ENCODE data around the gene DENND5A.

The DENND5A gene

DNA sequence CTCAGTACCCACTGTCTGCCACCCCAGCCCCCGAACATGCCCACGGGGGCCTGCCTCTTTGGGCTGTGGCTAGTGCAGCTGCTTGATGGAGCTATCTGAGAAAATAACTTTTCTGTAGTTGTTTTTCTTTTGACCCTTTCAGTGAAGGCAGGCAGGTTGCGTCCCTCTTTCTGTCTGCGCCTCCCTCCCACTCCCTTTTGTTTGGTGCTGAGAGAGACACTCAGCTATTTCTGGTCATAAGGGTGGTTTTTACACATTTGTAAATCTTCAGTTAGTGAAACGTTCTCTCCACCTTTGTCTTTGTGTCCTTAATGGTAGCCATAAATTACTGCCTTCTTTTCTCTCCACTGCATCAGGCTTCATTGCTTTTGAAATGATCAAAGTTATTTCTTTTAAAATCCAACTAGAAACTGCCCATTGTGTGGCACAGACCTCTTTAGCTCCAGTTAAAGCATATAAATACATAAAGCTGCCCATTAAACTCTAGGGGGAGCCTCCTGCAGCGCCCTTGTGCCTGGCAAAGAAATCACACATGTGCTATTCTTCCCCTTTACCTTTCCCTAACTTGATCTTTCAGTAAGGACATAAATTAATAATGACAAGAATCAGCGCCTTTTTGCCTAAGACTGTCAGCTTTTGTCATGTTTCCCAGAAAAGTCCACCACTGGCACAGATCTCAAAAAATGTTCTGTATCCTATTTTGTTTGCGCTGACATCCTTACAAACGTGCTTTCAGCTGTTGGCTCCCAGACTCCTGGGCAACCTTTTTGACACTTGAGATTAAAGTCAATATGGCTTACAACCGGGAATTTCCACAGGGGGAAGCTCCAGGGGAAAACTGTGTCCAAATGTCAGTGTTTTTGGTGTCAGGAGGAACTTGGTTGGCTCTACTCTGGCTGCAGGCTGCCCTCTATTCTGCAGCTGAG, 172.0 kb downstream of the DENND5A start:
- peak; percentile 54 for DNase-seq

- DNase-seq, result no peak
Measured at GRCh38 chr11:9092072-9092471, 173.1 kb downstream of the DENND5A start.

GRCh38 chr11:9091044-9091922, 173.9 kb downstream of the DENND5A start, which contains the start of gene SCUBE2:
SCUBE2 (minus strand) TSS chr11:9091599; CDS start chr11:9091528, 71 bp downstream.
- peak; percentile 13 for DNase-seq

DNA sequence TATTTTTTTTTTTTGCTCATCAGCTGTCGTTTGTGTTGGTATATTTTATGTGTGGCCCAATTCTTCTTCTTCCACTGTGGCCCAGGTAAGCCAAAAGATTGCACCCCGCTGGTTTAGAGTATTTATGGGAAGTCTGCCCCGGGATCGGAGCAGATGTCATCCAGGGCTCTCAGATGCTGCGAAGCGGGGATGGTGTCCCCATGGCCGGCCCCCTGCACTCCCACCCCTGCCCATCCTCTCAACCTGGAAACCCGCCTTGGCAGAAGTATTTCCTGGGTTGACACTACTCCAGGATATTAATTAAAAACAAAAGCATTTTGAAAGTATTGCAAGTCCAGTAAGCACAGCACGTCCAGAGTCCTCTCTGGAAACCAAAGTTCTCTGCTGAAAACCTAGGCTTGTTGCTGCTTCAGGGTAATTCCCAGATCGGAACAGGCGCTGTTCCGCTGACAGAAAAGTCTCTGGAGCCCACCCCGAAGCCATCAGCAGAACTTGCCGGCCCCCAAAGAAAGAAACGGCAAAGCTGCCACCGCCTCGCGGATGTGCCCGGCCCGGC, 174.6 kb downstream of the DENND5A start:
- DNase-seq, result no peak

DNA sequence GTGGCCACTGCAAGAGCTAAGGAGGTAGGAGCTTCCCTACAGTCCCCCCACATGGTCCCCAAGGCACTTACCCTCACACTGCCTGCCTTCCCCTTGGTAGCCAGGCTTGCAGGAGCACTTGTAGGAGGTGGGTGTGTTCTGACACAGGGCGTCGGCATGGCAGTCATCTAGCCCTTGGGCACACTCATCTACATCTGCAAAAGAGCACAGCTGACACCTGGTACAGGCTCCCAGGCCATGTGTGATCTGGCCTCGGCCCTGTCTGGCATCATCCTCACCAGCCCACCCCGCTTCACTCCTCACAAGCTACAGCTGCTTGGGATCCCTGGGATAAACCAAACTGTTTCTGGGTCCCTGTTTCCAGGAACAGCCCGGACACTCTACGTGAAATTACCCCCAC, 175.5 kb downstream of the DENND5A start:
- no peak for DNase-seq

- no peak for DNase-seq
Measured at GRCh38 chr11:9089061-9089460, 176.1 kb downstream of the DENND5A start.

Measured in hematopoietic multipotent progenitor cell treated with erythropoietin and hydrocortisone succinate and interleukin-3 and kit ligand, for 6 days (in vitro differentiated cells).